ENCODE data around the gene FCN2. TPM values are rescaled to one million over a fixed set of nuclear protein-coding genes. Genes with fewer than 3 reads are reported as not detected.

The FCN2 gene
- polyA plus RNA-seq, 12 donors = 0.20 TPM; not detected in 11

GRCh38 chr9:134887686-134888602 lies 7.3 kb downstream of the FCN2 start:
- DNase-seq = no peak

DNA sequence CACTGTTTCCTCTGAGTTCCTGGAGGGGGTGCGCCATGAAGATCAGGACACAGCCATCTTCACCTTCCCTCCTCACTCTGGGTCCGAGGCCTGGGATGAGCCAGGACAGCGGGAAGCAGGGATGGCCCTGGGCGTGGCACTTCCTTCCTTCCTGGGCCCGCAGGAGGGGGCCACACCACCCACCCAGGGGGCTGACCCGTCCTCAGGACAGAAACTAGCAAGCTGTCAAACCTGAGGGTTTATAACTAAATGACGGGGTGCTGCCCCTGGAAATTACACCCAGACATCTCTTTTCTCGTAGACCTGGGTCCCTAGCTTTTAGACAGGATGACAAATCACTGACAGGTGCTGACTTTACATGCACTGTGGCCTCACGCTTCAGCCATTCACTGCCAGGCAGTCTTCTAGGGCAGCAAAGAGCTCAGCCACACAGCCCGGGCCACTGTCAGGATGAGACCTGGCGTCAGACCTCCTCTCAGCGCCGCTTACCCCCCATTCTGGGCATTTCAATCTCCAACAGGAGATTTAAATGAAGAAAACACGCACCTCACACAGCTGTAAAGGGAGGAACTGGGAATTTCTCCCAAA lies 8.1 kb downstream of the FCN2 start:
- DNase-seq = no peak

GRCh38 chr9:134889386-134890154 lies 9.0 kb downstream of the FCN2 start:
- DNase-seq = no peak

DNA sequence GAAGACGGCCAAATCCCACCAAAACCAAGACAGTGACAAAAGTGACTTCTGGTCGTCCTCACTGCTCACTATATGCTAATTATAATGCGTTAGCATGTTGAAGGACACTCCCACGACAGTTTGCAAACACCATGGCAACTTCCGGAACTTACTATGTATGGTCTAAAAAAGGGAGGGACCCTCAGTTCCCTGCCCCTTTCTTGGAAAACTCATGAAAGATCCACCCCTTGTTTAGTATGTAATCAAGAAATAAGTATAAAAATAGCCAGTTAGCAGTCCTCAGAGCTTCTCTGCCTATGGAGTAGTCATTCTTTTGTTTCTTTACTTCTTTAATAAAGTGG lies 9.5 kb downstream of the FCN2 start:
- no peak for DNase-seq

DNA sequence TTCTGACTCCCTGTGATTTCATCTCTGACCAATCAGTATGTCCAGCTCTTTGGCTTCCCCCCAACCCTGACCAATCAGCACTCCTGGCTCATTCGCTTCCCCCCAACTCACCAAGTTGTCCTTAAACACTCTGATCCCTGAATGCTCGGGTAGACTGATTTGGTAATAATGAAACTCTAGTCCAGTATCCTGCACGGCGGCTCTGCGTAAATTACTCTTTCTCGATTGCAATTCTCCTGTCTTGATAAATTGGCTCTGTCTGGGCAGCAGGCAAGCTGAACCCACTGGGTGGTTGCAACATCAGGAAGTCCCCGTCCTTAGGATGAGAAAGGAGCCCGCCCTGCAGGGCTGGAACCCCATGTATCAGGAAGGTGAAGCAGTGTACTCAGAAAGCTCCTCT lies 10.4 kb downstream of the FCN2 start:
- no peak for DNase-seq

DNA sequence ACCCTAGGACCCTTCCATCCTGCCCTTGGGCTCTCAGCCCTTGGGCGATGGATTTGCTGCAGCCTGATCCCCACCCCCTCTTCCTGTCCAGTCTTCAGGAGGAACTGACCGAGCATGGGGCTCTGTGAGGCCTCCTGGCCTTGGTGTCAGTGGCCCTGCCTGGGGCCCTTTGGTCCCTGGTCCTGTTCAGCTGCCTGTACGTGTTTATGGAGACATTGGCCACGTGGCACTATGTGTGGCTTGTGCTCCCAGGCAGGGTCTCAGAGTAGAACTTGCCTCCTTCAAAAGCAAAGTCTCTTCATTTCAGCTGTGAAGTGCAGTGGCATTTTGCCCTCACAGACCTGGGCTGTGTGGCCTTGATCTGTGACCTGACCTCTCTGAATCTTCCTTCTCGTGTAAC lies 11.1 kb downstream of the FCN2 start:
- no peak for DNase-seq

DNA sequence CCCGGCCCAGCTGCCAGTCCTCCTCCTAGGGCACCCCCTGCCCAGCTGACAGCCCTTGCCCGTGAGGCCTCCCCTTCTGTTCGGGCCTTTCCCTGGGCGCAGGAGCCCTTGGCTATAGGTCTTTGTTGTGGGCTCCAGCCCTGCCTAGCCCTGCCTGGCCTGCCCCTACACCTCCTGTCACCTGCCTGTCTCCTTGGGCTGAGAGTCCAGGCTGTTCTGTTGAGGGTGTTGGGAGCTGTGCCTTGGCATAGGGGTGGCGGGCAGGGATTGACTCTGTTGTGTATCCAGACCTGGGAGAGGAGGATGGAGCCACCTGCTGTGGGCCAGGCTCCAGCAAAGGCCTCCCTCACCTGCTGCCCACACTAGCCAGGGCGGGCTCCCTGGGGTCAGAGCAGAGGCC lies 11.6 kb downstream of the FCN2 start:
- DNase-seq = no peak

GRCh38 chr9:134892820-134893420 lies 12.3 kb downstream of the FCN2 start:
- DNase-seq = no peak

DNA sequence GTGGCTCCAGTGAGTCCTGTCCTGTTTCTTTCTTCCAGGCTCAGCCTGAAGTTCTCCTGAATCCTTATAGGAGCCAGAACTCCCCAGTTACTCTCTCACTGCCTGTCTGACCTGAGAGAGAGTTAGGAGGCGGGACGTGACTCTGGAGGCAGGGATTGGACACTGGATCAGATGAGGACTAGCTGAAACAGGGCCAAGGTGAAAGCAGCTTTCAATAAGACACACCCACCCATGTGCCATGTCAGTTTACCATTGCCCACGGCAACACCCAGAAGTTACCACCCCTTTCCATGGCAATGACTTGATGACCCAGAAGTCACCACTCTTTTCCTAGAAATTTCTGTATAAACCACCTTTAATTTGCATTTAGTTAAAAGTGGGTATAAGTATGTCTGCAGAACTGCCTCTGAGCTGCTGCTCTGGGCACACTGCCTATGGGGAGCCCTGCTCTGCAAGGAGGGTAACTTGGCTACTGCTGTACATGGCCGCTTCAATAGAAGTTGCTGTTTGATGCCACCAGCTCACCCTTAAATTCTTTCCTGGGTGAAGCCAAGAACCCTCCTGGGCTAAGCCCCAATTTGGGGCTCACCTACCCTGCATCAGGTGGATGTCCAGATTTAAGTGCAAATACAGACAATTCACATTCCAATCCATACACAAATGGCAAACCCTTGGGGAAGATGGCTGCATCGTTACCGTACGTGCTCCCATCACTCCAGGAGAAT lies 13.7 kb downstream of the FCN2 start:
- no peak for DNase-seq

DNA sequence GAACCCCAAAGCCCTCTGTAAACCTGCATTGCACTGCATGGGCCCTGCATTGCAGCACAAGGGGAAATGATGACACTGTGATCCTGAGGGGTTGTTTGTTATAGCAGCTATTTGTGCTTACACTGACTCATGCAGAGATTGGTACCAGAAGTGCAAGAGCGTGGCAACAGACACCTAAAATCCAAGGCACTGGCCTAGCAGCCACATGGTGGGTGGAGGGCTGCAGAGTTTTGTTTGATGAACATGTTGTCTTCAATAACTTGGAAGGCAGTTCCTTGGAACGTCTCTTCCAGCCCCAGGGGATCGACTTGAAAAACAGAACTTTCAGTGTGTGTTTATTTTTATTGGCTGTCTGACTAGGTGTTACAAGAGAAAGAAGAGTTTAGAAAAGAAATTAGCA lies 14.5 kb downstream of the FCN2 start:
- no peak for DNase-seq

GRCh38 chr9:134895567-134895907 lies 14.9 kb downstream of the FCN2 start:
- no peak for DNase-seq

DNA sequence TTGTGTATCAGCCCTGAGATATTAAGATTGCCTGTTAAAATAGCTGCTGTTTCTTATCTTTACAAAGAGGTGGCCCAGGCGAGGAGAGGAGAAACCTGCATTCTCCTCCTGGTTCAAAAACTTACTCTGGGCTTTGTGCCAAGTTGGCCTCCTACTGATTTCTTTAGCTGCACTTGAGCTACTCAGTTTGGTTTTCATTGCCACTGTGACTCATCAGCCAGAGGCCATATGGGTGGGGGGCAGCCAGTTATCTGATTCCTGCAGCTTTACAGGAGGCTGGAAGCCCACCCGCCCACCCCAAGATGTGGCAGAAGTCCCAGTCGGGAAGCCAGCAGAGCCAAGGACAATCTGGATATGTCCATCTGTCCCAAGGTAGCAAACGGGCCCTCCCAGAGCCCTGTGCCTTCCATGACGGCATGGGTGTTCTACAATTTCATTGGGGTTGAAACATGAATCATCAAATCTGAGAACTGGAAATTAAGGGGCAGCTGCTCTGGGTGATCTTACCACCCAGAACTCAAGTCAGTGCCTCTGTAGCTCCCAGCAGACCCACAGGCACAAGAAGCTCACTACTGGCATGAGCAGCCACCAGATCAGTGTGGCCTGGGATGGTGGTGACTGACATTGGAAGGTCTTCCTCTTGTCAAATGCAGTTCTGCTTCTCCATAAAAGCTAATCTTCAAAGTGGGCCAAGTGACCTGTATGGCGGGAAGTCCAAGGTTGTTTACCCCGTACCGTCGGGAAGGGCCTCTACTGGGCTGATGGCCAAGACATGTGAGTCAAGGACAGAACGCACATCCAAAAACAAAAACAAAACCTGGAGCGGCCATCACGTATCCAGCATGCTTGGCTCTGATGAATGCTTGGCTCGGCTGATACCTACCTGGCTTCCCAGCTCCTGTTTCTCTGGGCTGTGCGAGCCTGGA lies 15.6 kb downstream of the FCN2 start:
- DNase-seq = peak; percentile 56

DNA sequence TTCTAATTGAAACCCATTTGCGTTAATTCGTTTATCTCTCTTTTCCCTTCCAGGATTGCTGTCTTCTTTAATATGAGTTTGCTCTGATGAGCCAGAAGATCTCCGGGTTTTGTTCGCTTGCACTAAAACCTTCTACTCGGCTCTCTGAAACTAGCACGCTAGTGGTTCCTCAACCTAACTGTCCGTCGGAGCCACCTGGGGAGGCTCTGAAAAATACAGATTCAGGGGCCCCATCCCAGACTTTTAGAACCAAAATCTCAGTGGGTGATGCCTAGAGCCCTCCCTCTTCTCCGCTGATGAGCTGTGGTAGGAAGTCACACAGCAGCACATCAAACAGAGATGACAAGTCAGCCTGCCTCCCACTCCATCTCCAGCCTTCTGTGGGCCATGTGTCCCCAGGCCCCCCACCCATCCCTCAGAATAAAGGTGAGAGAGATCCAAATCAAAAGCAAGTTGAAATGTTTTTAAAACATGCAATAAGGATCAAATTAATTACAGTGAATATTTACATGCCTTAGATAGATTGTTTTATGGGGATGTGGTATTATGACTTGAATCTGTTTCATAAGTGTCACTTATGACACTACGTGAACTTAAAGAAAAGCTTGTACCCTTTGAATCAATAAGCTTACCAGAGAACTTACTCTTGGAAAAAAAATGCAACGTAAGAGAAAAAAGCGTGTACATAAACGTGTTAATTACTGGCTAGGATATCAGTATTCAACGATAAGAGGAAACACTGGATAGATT lies 16.4 kb downstream of the FCN2 start:
- no peak for DNase-seq

DNA sequence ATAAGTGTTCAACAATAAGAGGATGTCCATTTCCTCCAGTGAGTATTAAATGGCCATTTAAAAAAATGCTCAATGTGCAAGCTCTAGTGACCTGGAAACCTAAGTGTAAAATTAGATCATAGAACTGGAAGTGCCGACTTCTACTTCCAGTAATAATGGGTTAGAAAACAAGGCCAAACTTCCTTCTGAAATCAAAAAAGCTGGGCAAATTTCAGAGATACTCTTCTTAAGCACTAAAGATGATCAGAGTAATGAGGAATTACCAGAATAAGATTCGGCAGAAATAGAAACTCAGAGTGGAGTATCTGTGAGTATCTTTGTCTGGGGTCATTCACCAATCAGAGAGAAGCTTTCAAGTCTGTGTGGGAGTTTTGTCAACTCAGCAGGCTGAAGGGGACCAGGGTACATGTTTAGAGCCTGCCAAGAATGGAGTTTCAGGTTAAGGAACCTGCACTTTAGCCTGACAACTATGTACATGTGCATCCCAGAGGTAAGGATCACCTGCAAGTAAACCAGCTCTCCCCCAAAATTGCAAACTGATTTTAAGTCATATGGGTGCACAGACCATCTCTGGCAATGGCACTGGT lies 17.1 kb downstream of the FCN2 start:
- no peak for DNase-seq

- DNase-seq = no peak
Measured at GRCh38 chr9:134898319-134898718, 17.7 kb downstream of the FCN2 start.

GRCh38 chr9:134899168-134899567 lies 18.6 kb downstream of the FCN2 start:
- no peak for DNase-seq

- no peak for DNase-seq
Measured at GRCh38 chr9:134899818-134900217, 19.2 kb downstream of the FCN2 start.

GRCh38 chr9:134902936-134903335 lies 22.3 kb downstream of the FCN2 start:
- no peak for DNase-seq

DNA sequence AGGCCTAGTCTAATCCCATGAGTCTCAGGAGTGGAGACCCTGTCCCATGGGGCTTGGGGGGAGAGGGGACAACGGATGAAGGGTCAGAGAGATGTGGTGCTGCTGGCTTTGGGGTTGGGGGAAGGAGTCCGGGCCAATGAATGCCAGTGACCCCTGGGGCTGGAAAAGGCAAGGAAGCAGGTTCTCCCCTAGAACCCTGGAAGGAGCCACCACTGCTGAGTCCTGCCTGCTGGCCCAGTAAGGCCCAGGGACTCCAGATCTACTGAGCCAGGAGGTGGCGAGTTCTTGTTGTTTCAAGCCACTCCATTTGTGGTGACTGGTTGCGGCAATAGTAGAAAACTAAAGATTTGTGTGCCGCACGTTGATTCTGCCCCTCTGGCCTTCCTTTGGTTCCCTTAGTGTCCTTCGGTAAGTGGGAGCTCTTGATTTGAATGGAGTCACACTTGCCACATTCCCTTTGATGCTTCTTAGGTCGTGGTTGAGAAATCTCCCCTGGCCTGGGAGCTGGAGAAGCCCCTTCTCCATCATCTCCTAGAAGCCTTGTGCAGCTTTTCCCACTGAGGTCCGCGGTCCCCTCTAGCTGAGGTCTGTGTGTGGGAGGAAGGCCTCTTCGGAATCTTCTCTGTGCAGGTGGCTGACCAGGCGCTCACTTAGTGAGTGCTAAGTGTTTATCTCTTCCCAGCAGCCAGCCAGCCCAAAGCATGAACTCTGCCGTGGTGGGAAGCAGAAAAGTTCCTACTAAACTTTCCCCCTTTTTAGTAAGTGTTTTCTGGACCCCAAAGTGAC lies 28.1 kb downstream of the FCN2 start:
- no peak for DNase-seq

Data from muscle of arm (tissue), 12 donors.